HG03439 (cell line): Measurements from ENCODE around the gene PLAAT4.
"Not testable (repeated sequence)": the region's sequence is repeated elsewhere in the genome, so short reads cannot be mapped to it uniquely, and the experiment has no call there.

Experiments
- ATAC-seq: cut with Tn5 transposase; IDR thresholded peaks from one replicate; pipeline ENCODE4 v1.9.1; 2021; ENCODE audit warnings: mild to moderate bottlenecking, moderate library complexity; ENCODE audit not compliant: unreplicated experiment

Gene PLAAT4

GRCh38 chr11:63564784-63565350 is 28.3 kb downstream of the PLAAT4 start:
- no peak for ATAC-seq

DNA sequence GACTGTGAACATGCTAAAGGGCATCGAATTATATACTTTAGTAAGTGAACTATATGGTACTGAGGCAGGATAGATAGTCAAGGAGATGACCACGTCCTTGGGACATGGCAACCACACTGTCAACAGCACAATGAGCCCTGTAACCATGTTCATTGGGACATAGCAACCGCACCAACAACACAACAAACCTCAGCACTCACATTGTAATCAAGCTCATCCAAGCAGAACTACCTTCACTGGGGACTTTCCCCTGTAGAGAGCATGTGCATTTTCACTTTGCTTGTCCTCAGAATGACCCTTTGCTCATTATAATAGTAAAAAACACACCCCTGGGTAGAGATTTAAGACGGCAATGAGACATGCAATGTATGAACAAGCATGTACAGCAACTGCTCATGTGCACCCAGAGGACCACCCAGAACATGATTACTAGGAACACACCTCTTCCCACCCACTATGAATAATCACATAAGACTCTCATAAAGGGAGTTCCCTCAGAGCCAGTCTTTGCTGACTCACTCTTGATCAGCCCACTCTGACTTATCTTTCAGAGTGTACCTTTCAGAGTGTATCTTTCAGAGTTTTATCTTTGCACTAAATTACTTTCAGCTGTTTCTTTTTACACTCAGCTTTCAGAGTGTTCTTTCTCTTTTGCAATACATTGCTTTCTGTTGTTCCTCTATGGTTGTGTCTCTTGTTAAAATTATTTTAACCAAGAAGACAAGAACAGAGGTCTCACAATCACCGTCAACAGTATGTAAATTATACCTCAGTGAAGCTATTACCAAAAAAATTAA is 30.6 kb downstream of the PLAAT4 start:
- ATAC-seq, result peak; percentile 73

DNA sequence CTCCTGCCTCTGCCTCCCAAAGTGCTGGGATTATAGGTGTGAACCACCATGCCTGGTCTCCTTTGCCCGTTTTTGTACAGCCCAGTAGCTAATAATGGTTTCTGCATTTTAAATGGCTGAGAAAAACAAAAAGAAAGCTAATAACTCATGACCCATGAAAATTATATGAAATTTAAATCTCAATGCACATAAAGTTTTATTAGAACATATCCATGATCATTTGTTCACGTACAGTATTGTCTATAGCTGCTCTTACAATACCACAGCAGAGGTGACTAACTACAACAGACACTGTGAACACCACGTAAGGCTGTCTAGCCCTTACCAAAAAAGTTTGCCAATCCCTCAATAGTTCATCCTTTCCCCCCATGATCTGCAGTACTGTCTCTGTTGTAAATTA is 33.0 kb downstream of the PLAAT4 start:
- ATAC-seq, result no peak

DNA sequence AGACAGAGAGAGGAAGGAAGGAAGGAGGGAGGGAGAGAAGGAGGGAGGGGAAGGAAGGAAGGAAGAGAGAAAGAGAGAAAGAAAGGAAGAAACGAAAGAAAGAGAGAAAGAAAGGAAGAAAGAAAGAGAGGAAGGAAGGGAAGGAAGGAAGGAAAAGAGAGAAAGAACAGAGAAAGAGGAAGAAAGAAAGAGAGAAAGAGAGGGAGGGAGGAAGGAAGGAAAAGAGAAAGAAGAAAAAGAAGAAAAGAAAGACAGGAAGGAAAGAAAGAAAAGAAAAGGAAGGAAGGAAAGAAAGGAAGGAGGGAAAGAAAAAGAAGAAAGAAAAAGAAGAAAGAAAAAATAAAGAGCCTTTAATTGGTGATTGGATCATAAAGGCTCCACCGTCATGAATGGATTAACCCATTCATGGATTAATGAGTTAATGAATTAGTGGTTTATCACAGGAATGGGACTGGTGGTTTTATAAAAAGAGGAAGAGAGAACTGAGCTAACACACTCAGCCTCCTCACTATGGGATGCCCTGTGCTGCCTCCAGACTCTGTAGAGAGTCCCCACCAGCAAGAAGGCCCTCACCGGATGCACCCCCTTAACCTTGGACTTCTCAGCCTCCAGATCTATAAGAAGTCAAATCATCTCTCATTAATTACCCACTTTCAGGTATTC is 35.5 kb downstream of the PLAAT4 start:
- no peak for ATAC-seq

- no peak for ATAC-seq
Measured at GRCh38 chr11:63573881-63574855, 37.6 kb downstream of the PLAAT4 start.

- no peak for ATAC-seq
Measured at GRCh38 chr11:63574856-63575602, 38.4 kb downstream of the PLAAT4 start.

- not testable (repeated sequence) for ATAC-seq
Measured at GRCh38 chr11:63578882-63579281, 42.3 kb downstream of the PLAAT4 start.

- not testable (repeated sequence) for ATAC-seq
Measured at GRCh38 chr11:63581224-63581623, 44.6 kb downstream of the PLAAT4 start.

DNA sequence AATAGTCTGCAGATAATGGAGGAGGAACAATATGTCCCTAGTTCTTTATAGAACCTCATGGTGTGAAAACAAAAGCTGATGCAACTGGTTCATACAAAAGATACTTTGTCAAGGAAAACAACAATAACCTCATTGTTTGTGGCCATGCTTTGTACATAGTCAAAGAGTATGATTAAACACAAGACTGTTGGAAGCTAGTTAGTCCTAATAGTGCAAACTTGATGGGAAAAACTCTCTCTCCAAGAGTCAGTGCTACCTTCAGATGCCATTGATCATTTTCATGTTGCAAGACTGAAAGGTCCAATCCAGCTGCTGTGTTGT is 46.7 kb downstream of the PLAAT4 start:
- ATAC-seq, result no peak

DNA sequence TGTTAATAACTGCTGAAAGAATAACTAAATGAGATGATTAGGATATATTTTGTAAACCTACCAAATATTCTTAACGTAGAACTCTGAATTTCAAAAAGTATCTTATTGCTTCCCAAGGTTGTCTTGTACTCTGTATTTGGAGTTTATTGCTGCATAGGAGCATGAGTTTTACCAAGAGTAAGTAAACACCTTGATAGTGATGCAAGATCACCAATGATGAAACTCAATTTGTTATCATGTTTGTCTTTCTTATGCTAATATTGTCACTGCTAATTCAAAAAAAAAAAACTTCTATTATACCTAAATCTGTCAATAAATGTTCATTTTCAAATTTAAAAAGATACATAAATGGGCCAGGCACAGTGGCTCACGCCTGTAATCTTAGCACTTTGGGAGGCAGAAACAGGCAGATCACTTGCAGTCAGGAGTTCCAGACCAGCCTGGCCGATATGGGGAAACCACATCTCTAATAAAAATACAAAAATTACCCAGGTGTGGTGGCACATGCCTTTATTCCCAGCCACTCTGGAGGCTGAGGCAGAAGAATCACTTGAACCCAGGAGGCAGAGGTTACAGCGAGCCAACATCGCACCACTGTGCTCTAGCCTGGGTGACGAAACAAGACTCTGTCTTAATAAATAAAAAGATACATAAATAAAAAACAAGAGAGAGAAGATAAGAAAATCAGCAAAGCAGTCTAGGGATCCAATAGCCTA is 50.0 kb downstream of the PLAAT4 start:
- ATAC-seq, result no peak

DNA sequence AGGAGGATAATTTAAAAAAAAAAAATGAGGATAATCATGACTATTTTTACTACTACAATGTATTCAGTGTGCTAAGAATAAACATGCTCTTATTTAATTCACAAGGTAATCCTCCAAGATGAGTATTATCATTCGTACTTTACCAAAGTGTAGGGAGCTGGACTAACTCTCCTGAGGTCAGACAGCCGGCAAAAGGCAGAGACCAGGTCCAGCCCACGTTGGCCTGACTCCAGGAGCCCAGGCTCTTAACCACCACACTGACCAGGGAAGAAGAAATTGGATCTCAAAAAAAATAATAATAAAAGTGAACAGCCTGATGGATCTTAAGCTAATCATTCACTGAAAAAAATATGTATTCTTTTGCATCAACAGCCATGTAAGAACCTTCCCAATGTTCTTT is 52.4 kb downstream of the PLAAT4 start:
- ATAC-seq, result no peak

DNA sequence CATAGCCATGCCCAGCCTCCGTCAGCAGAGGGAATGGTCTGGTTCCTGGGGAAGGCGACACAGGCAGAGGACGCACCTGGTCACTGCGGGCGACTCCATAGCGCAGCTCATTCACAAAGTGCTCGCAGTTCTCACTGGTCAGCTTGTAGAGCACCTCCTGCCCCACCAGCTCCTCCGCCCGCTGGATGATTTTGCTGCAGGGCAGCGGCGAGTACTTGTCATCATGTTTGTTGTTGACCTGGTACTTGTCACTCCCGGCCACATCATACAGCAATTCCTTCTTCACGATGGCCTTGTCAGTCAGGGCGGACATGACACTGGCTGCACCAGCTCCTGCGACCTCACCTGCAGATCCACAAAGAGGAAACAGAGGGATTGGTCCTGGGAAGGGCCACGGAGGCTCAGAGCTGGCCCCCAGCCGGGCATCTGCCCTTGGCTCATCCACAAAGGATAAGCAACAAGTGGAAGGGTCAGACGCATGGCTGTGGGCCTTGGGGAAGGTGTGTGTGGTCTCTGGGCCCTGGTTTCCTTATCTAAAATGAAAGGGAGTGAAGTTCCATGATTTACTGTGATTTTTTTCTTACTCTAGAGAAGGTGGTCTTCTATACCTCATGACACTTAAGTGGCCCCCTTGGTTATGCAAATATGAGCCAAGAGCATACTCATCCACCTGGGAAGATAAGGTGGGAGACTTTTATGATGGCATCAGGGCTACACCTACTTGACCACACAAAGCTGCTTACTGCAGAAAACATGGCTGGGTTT is 53.6 kb downstream of the PLAAT4 start:
- ATAC-seq, result no peak

GRCh38 chr11:63592975-63593395 is 56.4 kb downstream of the PLAAT4 start:
- no peak for ATAC-seq

DNA sequence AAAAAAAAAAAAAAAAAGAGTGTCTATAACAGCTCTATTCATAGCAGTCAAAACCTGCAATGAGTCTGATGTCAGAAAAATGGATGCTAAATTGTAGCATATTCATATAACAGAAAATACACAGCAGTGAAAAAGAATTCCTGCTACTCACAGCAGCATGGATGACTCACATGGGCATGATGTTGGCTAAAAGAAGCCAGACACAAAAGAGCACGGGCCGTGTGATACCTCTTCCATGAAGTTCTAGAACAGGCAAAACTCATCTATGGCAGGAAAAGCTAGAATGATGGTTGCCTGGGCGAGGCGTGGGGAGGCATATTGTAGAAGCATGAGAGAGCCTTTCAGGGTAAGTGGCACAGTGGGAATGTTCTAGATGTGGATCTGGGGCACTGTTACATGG is 58.7 kb downstream of the PLAAT4 start:
- ATAC-seq, result no peak
